ENCODE results near the gene PTPRQ. TPM values are rescaled to one million over a fixed set of nuclear protein-coding genes. Genes with fewer than 3 reads are reported as not detected.
"Not testable (repeated sequence)": the region's sequence is repeated elsewhere in the genome, so short reads cannot be mapped to it uniquely, and the experiment has no call there.

The PTPRQ gene
- total RNA-seq, 1 donor = not detected

GRCh38 chr12:80625901-80626300, 181.9 kb downstream of the PTPRQ start:
- no peak for DNase-seq (ENCODE audit: low read depth in 2 of 3, low spot score in 2 of 3)

- no peak for DNase-seq (ENCODE audit: low read depth in 2 of 3, low spot score in 2 of 3)
These were observed 183.7 kb downstream of the PTPRQ start for GRCh38 chr12:80627782-80628181.

DNA sequence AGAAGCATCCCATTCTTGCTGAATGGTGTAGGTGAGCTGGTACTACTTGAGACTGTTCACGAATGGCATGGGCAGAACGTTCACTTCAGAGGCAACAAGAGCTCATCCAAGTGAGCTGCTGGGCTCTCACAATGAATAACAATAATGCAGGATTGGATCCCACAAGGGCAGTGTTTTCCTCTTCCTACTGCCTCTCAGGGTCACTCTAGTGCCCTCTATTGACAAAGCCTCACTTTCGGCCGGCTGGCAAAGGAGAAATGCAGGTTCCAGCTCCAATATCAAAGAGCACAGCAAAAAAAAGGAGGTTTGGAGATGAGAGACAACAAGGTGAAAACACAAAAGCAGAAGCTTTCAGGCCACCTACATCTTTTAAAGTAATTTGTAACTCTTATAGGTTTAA, 188.8 kb downstream of the PTPRQ start:
- no peak for DNase-seq (ENCODE audit: low read depth in 2 of 3, low spot score in 2 of 3)

DNA sequence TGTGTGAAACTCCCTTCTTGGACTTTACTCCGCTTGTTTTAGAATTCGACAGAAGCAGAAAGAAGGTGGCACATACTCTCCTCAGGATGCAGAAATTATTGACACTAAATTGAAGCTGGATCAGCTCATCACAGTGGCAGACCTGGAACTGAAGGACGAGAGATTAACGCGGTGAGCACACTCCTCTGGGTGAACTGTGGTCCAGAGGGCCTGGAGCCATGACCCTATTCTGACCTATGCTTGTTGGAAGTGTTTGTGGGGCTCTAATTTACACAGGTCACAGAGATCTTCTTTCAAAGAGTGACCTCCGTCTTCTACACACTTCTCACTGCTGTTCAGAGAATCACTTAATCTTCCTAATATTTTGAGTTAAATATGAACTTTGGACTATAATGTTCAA, 190.9 kb downstream of the PTPRQ start:
- no peak for DNase-seq (ENCODE audit: low read depth in 2 of 3, low spot score in 2 of 3)

DNA sequence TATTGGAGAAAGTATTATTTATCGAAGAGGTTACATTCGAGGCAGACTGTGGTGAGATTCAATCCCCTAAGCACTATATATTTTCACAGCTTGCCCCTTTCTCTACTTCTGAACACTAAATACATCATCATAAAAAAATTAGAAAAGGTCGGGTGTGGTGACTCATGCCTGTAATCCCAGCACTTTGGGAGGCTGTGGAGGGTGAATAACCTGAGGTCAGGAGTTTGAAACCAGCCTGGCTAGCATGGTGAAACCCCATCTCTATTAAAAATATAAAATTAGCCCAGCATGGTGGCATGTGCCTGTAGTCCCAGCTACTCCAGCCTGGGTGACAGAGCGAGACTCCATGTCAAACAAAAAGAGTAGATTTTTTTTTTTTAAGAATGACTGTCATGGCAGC, 192.8 kb downstream of the PTPRQ start:
- DNase-seq (ENCODE audit: low read depth in 2 of 3, low spot score in 2 of 3) = no peak

DNA sequence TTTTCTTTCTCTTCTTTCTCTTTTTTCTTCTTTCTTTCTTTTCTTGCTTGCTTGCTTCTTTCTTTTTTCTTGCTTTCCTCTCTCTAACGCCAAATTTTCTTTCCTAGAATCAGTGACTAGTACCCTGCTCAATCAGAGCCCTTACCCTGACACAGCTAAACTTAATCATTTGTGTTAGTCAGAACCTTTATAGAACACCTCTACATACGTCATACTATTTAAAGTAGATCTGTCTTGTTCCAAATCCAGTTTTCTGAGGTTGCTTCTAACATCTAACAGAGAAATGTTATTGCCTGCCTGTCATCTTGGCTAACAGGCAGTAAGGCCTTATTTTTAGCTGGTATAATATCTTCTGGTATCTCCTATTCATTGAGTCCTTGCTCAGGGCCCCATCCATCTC, 197.9 kb downstream of the PTPRQ start:
- DNase-seq (ENCODE audit: low read depth in 2 of 3, low spot score in 2 of 3) = no peak

- DNase-seq (ENCODE audit: low read depth in 2 of 3, low spot score in 2 of 3) = no peak
These were observed 199.9 kb downstream of the PTPRQ start for GRCh38 chr12:80643961-80644360.

- DNase-seq (ENCODE audit: low read depth in 2 of 3, low spot score in 2 of 3) = no peak
These were observed 204.8 kb downstream of the PTPRQ start for GRCh38 chr12:80648881-80649280.

GRCh38 chr12:80655751-80656150, 211.7 kb downstream of the PTPRQ start:
- DNase-seq (ENCODE audit: low read depth in 2 of 3, low spot score in 2 of 3) = no peak

DNA sequence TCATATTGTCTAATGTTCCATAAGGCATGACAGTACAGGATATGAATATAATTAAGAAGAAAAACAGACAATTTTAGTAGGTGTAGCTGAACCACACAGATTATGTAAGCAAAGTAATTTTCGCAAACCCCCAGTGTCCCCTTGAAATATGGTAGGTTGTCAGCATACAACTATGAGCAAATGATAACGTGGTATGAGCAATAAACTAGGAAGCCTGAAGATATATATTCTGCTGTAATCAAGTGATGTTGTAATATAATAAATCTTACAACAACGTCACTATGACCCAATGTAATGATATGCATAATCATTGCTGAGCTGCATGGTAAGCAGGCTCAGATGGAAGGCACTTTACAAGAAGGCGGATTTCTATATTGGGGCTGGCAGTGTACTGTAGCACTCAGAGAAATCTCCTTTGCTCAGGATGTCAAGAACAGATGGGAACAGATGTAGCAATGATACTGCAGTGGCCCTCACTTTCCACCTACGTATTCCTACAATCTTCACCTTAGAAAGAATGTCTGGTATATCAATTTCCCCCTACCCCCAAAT, 215.6 kb downstream of the PTPRQ start:
- DNase-seq (ENCODE audit: low read depth in 2 of 3, low spot score in 2 of 3) = no peak

GRCh38 chr12:80662586-80662985, 218.6 kb downstream of the PTPRQ start:
- DNase-seq (ENCODE audit: low read depth in 2 of 3, low spot score in 2 of 3) = no peak

GRCh38 chr12:80670214-80670613, 226.2 kb downstream of the PTPRQ start:
- no peak for DNase-seq (ENCODE audit: low read depth in 2 of 3, low spot score in 2 of 3)

DNA sequence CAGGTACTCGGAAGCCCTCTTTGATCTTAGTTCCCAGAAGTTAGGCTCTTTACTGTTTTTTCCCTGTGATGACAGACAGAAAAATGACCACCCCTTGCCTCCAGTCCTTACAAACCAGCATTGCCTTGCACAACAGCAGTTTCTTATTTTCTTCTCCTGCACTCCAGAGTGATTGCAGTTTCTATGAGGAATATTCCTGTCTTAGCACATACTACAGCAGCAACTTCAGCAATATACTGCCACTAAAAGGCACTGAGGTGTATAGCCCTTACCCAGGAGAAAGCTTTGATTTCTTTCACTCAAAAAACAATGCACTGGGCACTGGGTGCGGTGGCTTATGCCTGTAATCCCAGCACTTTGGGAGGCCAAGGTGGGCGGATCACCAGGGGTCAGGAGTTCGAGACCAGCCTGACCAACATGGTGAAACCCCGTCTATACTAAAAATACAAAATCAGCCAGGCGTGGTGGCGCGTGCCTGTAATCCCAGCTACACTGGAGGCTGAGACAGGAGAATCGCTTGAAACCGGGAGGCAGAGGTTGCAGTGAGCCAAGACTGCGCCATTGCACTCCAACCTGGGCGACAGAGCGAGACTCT, 232.1 kb downstream of the PTPRQ start:
- not testable (repeated sequence) for DNase-seq (ENCODE audit: low read depth in 2 of 3, low spot score in 2 of 3)

DNA sequence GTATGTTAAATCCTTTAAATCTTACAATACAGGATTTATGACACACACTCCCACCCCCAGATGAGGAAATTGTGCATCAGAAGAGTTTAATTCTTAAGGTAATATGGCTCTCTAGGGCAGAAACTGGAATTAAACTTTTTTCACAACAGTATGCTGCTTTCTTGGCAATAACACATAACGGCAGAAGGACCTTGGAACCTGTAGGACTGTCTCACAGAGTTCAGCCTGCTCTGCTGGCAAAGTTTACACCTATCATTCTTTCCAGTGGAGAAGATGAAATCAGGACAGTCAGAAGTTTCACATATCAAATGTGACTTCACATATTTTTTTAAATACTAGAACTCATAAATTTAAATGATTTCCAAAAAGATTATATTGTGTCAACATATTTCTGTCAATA, 232.8 kb downstream of the PTPRQ start:
- no peak for DNase-seq (ENCODE audit: low read depth in 2 of 3, low spot score in 2 of 3)

GRCh38 chr12:80677994-80678393, 234.0 kb downstream of the PTPRQ start:
- no peak for DNase-seq (ENCODE audit: low read depth in 2 of 3, low spot score in 2 of 3)

DNA sequence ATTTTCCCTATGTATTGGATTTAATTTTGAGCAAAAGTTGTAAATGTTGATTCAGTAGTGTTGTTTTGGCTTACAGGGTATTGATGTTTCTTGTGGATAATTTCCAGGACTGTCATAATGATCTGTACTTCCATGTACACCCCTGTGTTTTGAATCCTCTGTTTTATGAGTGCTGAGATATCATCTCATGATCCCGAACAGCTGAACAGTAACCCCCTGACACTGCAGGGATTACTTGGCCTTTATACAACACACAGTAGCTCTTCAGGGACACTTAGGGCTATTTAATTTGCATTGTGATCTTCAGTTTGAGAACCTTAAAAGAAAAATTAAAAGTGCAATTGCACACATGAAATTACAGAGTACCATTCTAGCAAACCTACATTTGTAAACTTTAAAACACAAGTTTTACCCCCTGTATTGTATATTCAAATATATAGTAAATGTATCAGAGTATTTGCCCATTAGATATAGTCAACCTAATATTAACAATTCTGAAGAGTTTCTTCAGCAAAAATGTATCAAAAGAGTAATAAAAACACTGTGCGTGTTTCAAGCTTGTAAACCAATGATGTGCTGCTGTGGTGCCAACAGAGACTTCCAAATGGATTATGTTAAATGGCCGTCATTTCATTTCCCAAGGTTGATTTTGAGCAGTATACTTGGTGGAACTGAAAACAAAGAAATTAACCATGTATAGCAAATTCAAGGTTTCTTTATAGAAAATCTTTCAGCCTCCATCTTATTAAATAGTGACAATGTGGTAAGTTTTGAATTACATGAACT, 235.5 kb downstream of the PTPRQ start:
- DNase-seq (ENCODE audit: low read depth in 2 of 3, low spot score in 2 of 3) = no peak

DNA sequence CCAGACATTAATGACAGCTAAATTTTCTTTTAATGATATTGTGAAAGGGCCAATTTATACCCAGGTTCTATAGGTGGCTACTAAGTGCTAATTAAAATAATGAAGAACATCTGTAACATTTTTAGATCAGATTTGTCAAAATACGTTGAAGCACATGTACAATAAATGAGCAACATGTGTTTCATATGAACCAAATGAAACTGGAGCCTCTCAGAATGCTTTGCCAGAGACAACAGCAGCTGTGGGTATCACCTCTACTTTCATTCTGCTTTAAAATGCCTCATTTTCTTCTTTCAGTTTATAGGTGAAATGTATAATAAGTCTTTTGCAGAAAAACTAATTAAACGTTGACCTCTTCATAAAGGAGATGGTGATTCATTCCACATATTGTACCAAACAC, 237.3 kb downstream of the PTPRQ start:
- DNase-seq (ENCODE audit: low read depth in 2 of 3, low spot score in 2 of 3) = no peak

DNA sequence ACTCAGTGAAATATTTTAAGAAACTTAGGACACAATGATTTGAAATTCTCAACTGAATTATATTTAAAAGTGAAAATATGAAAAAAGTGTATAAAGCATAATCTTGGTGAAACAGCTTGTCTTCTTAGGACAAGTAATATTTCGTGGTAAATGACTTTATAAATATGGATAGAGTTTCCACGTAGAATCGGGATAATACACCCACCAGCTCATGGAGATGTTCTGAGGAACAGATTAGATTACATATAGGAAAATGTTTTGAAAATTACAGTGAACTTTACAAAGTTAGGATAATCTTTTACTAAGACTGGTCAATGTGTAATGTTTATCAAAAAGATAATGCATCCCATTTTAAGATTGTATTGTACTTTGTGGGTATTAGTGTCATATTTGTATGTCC, 237.8 kb downstream of the PTPRQ start:
- no peak for DNase-seq (ENCODE audit: low read depth in 2 of 3, low spot score in 2 of 3)

DNA sequence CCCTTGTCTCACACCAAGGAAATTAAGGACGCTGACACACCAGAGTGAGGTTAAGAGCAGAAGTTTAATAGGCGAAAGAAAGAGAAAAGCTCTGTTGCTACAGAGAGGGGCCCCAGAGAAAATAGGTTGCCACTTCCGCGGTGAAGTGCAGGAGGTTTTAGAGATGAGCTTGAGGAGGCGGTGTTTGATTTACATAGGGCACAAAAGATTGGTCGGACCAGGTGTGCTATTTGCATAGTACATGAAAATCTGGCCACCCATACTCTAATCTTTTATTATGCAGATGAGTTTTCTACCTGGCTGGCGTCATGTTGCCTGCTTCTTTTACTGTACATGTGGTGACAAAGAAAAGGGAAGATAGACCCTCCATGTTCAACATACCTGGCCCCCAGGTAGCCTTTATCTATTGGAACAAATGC, 240.1 kb downstream of the PTPRQ start:
- DNase-seq (ENCODE audit: low read depth in 2 of 3, low spot score in 2 of 3) = no peak

DNA sequence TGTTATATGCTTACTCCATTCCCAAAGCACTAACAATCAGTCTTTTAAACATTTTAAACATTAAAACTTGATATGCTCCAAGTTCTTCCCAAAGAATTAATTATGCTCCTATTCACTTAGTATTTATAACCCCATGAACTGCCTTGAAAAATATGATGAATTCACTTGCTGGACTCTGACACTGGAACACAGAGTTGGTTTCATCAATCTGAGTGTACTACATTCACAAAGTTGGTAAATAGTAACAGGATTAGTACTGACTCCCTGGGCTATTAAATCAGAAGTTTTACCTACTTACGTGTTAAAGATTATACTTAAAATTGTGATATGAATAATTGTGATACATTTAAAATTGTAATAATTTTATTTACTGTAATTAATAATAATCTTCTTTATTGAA, 246.1 kb downstream of the PTPRQ start:
- no peak for DNase-seq (ENCODE audit: low read depth in 2 of 3, low spot score in 2 of 3)

DNA sequence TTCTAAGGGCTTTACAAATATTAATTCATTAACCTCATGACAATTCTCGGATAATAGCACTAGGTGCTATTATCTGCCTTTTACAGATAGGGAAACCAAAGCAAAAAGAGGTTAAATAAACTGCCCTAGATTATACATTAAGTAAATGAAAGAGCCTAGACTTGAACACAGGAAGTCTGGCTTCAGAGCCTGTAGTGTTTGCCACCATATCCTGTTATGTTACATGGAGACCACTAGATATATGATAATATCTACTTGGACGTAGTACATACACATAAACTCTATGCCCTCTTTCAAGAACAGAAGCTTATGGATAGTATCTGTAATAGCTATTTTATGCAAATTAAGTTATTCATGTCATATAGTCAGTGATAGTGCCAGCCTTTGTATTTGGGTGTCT, 246.5 kb downstream of the PTPRQ start:
- DNase-seq (ENCODE audit: low read depth in 2 of 3, low spot score in 2 of 3) = no peak

GRCh38 chr12:80692114-80692513, 248.1 kb downstream of the PTPRQ start:
- DNase-seq (ENCODE audit: low read depth in 2 of 3, low spot score in 2 of 3) = no peak

Data from hematopoietic multipotent progenitor cell (in vitro differentiated cells).